Ramos (cell line): ENCODE measurements around the gene ZNF33B.

ENCODE experiments used
- in situ Hi-C: fragments of 300-500 bp; cut with MboI; formaldehyde crosslinking; loops from one replicate; pipeline ENCODE4 v1.14.3; 2022; ENCODE audit warnings: low sequenced_read_pairs; ENCODE audit not compliant: unreplicated experiment

Gene ZNF33B

GRCh38 chr10:42623929-42624328 is 14.4 kb downstream of the ZNF33B start:
- in situ Hi-C loops = no loop called here

DNA sequence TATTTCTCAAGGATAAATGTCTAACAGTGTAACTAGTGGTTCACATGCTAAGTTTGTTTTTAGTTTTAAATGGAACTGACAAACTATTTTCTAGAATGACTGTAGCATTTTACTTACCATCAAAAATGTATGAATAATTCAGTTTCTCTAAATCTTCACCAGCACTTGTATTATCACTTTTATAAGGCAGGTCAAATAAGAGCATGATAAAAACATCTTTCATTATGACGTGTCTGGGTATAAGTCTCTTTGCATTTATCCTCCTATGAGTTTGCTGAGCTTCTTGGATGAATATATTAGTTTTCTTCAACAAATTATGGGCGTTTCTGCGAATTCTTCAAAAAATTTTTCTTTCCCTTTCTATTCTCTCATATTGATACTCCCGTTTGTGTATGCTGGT is 19.9 kb downstream of the ZNF33B start:
- in situ Hi-C loops = no loop called here

- in situ Hi-C loops = no loop called here
These were observed 23.0 kb downstream of the ZNF33B start for GRCh38 chr10:42615419-42615818.

- in situ Hi-C loops = no loop called here
These were observed 28.5 kb downstream of the ZNF33B start for GRCh38 chr10:42609872-42610271.

DNA sequence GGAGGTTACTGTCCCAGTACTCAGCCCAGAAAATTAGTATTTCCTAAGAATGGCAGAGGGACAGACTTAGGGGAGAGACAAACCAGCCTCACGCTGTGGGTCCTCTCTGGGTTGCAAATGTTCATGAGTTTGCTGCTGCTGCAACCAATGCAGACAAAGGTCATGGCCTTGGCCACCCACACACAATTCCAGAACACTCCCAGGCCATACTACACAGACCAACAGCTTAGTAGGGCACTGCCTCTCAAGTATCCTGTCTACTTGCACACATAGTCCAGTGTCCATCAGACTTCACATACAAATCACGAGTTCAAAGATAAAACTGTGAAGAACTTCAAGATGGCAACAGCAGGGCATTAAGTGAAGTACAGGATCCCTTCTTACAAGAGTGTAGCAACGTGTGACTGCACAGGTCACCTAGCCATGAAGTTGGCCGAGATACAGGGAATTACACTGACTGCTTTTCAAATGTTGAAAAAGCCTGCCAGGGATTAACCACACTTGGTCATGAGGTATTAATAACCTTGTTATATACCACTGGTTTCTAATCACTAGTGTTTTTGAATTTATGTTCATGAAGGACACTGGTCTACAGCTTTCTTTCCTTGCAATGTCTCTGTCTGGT is 40.0 kb downstream of the ZNF33B start:
- in situ Hi-C loops = no loop called here

DNA sequence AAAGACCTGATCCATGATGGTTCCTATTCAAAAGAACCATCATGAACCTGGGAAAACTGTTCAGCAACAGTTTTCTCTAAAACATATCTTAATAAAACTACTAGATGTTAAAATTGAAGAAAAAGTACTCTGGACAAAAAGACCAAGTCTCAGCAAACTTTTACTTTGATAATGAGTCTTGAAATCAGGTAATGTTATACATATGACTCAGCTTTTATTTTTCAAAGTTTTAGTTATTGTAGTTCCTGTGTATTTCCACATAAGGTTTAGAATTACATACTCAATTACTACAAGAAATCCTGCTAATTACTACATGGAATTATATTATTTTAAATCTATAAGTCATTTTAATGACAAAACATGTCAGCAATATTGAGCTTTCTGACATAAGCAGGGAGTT is 42.2 kb downstream of the ZNF33B start:
- in situ Hi-C loops = no loop called here

- in situ Hi-C loops = no loop called here
These were observed 44.1 kb downstream of the ZNF33B start for GRCh38 chr10:42594246-42594650.

GRCh38 chr10:42593284-42593683 is 45.1 kb downstream of the ZNF33B start:
- in situ Hi-C loops = no loop called here

- in situ Hi-C loops = no loop called here
These were observed 54.5 kb downstream of the ZNF33B start for GRCh38 chr10:42583828-42584227.

DNA sequence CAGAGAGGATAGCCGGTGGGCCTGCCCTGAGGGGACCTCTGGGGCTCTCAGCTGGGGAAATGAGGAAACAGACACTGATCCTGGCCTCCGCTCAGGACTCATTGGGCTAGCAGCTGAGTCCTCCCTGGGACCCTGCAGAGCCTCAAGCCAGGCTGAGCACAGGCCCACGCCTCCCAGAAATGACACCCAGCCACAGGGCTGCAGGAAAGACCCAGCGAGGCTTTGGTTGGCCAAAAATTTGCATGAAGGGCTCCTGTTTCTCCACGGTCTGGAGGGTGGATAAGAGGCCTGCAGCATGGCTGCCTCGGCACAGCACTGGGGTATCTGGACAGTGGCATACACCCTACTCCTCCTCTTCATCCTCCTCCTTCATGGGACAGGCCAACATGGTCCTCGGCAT is 60.4 kb downstream of the ZNF33B start:
- in situ Hi-C loops = no loop called here

DNA sequence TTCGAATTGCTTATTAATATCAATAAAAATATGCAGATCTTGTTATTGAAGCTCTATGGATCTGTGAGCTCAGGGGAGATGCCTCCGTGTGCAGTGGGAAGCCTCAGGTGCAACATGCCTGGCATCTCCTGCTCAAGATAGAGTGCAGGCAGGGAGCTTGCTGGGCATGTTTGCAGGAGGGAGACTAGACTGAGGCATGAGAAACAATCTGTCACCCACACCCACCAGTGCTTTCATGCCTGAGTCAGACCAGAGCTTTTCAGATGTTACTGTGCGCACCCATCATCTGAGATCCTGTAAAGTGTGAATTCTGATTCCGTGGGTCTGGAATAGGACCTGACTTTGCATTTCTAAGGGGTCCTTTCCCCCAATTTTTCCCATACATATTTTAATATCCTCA is 62.0 kb downstream of the ZNF33B start:
- in situ Hi-C loops = no loop called here

- in situ Hi-C loops = no loop called here
These were observed 64.0 kb downstream of the ZNF33B start for GRCh38 chr10:42574336-42574735.

DNA sequence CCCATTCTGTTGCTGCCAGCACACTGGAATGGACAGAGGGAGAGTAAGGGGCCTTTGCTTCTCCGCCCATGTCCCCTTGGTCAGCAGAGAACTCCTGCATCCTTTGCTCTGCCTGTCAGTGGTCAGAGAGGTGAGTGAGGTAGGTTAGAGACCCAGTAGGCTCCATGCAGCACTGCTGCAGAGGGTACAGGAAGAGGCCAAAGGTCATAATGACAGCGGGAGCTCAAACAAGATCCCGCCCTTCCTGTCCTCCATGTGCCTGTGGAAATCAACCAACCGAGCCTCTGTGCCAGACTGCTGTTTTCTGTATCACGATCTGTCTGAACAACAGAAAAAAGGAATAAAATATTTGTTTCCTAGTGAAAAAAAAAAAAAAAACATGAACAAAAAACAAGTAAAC is 81.4 kb downstream of the ZNF33B start:
- in situ Hi-C loops = loop anchor here (10.0 kb wide), 1 partner anchor 228 kb away; the partner anchor contains the start of gene BMS1

- in situ Hi-C loops = loop anchor here (10.0 kb wide), 1 partner anchor 231 kb away; the partner anchor contains the start of gene BMS1
These were observed 84.8 kb downstream of the ZNF33B start for GRCh38 chr10:42553576-42553975.

- in situ Hi-C loops = loop anchor here (10.0 kb wide), 1 partner anchor 232 kb away; the partner anchor contains the start of gene BMS1
These were observed 85.3 kb downstream of the ZNF33B start for GRCh38 chr10:42553064-42553407.

GRCh38 chr10:42552188-42553063 is 85.9 kb downstream of the ZNF33B start:
- in situ Hi-C loops = loop anchor here (10.0 kb wide), 1 partner anchor 232 kb away; the partner anchor contains the start of gene BMS1

- in situ Hi-C loops = loop anchor here (10.0 kb wide), 1 partner anchor 233 kb away; the partner anchor contains the start of gene BMS1
These were observed 86.7 kb downstream of the ZNF33B start for GRCh38 chr10:42551582-42552187.

DNA sequence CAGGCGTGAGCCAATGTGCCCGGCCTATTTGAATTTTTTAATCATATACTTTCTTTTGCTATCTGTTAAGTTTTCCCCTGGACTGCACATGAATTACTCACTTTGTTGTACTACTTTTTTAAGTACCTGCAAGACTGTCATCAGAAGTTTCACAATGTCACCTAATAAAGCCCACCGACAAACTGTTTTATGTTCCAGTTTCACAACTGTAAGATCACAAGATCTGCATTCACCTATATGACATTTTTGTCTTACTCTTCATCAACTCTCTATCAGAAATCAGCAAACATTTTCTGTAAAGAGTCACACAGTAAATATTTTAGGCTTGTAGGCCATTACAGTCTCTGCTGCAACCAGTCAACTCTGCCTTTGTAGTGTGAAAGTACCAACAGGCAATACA is 88.5 kb downstream of the ZNF33B start:
- in situ Hi-C loops = loop anchor here (10.0 kb wide), 1 partner anchor 235 kb away; the partner anchor contains the start of gene BMS1

- in situ Hi-C loops = no loop called here
These were observed 90.1 kb downstream of the ZNF33B start for GRCh38 chr10:42548254-42548653.

- in situ Hi-C loops = no loop called here
These were observed 93.4 kb downstream of the ZNF33B start for GRCh38 chr10:42544945-42545344.

DNA sequence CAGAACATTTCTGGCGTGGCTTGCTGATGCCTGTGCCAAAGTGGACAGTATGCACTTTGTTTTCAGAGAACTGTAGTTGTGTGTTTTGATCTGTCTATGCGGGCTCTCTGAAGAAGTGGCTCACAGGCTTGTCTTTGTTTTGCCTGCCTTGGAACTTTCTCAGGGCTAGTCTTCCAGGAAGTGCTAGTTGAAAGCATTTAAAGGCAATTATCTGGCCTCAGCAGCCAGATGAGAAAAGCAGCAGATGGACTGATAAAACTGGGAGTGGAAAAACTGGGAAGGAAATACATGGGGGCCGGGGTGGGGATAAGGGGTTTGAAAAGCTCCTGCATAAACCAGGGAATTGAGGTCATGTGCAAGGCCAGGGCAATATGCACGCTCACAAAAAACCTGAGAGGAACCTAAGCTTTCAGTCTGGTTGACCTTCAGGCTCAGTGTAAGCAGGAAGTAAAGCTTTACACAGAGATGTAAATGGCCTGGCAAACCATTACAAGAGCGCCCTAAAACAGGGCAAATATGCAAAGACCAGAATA is 94.5 kb downstream of the ZNF33B start:
- in situ Hi-C loops = no loop called here
